Hematopoietic multipotent progenitor cell treated with erythropoietin and hydrocortisone succinate and interleukin-3 and kit ligand, for 6 days (in vitro differentiated cells): ENCODE results near the gene SDF4.

Source experiments
- DNase-seq: peaks from one replicate; pipeline ENCODE4 v3.0.0-alpha.2; 2015

Gene SDF4, protein sequence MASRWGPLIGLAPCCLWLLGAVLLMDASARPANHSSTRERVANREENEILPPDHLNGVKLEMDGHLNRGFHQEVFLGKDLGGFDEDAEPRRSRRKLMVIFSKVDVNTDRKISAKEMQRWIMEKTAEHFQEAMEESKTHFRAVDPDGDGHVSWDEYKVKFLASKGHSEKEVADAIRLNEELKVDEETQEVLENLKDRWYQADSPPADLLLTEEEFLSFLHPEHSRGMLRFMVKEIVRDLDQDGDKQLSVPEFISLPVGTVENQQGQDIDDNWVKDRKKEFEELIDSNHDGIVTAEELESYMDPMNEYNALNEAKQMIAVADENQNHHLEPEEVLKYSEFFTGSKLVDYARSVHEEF

DNA sequence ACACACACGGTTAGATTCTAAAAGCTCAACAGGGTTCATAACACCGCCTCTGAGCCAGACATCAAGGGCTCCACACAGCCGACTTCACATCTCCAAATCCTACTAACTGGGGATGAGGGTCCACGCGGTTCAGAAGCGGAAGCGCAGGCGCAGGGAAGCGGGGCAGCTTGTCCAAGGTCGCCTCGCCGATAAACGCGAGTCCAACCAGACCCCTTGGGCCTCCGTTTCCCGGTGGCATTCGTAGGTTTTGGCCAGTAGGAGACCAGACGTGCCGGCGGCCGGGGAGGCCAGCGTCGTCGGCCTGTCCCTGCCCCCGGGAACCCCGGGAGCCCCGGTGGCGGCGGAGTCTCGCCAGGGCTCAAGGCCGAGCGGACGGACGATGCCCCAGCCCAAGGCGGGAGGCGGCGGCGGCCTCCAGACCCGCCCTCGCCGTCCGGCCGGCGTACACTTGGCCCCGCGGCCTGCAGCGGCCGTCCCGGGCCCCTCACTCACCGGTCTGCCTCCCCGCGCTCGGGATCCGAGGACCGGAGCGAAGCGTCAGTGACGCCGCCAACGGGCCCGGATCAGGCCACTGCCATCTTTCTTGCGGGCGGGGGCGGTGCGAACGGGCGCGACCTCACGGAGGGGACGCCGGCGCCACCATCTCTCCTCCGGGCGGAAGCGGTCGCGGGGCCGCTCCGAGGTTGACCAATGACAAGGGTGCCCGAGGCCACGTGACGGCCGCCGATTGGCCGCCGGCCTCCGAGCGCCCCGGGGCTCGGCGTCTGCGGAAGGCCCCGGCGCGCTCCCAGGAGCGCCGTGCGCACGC lies at the start of gene SDF4:
TSS of gene SDF4 (minus strand) at position 602 of the 808 bp plus-strand sequence. CDS start 3,229 bp downstream, outside the sequence.
- peak; percentile 97 for DNase-seq

DNA sequence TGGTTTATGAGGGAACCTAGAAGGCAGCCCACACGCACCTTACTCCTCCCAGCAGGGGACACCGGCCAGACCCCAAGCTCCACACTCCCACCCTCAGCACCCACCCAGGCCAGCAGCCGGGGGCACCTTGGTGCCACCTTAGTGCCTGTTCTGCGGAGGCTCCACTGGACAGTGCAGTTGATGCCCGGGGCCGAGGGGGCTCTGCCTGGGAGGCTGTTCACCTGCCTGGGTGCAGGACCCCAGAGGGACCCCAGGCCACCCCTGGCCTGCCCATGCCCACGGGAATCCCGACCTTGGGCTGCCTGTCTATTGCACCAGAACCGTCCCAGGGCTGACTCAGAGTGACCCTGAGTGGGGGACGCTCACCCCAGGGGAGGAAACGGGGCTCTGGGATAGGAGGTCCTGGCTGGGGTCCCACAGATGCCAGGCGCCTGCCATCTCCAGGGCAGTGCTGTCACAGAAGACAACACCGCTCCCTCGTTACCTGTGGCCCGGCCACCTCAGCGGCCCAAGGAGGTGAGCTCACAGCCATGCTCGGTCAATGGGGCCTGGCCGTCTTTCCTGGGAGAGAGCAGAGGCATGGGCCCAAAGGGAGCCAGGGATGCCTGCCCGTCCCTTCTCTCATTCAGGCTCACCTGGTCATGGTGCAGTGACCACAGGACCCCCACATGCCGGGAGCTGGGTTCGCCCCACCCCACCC lies 49.1 kb upstream of the SDF4 start:
- DNase-seq, result no peak

DNA sequence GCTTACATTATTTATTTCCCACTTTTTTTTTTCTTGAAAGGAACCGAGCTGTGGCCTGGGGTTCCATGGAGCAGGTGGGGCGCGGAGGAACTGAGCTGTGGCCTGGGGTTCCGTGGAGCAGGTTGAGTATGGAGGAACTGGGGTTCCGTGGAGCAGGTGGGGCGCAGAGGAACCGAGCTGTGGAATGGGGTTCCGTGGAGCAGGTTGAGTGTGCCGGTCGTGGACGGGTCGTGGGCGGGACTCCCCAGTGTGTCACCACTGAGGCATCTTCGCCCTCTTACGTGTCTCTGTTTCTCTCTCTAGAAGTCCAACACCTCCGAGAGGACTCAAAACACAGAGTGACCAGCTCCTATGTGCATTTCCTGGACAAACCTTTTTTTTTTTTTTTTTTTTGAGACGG lies 47.2 kb upstream of the SDF4 start:
- DNase-seq, result no peak

DNA sequence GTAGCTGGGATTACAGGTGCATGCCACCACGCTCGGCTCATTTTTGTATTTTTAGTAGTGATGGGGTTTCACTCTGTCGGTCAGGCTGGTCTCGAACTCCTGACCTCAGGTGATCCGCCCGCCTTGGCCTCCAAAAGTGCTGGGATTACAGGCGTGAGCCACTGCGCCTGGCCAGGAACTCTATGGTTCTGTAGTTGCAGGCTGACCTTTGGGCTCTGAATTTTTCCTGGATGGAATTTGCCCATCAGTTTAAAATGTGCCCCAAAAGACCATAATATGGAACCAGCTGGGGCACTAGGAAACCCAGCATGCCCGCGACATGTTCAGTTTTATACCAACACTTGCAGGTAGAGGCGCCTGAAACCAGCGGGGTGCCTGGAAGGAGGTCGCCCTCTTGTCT lies 46.8 kb upstream of the SDF4 start:
- DNase-seq, result no peak

GRCh38 chr1:1275836-1276235 lies 44.0 kb upstream of the SDF4 start:
- DNase-seq, result no peak

GRCh38 chr1:1274931-1275431 lies 43.2 kb upstream of the SDF4 start:
- DNase-seq, result no peak

- no peak for DNase-seq
Measured at GRCh38 chr1:1274299-1274930, 42.6 kb upstream of the SDF4 start.

DNA sequence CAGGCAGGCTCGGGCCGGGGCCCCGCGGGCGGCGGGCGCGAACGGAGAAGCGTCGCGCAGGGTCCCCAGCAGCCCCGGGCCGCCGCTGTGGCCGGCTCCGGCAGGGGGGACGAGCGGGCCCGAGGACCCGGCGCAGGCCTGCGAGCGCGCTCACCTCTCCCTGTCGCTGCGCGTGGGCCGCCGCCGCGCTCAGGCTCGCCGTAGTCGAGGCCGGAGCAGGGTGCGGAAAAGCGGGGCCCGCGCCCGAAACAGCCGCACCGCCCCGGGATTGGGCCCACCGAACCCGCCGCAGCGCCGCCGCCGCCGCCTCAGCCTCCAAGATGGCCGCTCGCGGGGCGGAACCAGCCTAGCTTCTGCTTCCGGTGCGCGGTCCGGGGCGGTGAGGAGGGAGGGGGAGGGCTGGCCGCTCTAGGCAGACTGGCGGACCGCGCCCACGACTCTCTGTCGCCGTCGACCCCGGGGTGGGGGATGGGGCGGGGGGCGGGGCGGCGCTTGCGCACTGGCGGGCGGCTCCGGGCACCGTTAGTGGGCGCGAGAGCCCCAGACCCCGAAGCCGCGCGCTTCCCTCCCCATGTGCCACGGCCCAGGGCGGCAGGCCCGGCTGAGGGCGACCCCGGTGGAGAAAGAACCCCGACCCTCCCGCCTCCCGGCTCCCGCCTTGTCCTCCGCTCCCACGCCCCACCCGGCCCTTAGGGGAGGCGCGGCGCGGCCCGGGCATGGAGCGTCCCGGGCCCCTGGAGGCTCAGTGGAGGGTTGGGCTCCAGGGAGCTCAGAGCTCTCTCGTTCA lies 41.9 kb upstream of the SDF4 start, which contains the start of gene UBE2J2:
TSS of gene UBE2J2 (minus strand) at position 343 of the 787 bp plus-strand sequence. CDS start 5,862 bp downstream, outside the sequence.
- peak; percentile 96 for DNase-seq

DNA sequence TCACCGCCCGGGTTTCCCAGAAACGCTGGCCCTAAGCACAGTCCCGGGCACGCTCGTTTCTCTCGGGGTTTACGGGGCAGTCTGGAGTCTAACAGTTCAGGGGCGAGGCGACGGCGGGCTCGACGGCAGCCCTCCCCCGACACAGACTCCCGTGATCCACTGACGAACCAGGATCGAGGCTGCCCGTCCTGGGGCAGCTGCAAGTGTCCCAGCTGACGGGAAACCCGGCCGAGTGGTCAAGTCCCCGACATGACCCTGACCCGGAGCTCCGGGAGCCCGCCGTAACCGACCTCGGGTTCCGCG lies 41.4 kb upstream of the SDF4 start:
- no peak for DNase-seq

GRCh38 chr1:1272341-1273208 lies 40.8 kb upstream of the SDF4 start:
- no peak for DNase-seq

DNA sequence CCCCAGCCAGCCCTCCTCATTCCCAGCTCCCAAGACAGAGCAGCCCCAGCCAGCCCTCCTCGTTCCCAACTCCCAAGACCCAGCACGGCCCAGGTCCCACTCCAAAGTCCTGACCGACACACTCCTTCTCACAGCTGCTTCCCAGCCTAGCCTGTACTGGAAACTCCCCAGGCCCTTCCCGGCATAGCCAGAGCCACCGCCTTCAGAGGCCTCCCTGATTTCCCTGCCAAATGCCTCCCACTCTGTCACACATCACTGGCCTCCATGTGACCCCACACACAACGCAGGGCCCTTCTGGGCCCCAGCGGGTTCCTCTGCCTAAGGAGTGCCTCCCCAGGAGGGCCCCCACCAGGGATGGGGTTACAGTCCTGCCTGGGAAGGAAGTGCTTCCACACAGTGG lies 39.0 kb upstream of the SDF4 start:
- no peak for DNase-seq

DNA sequence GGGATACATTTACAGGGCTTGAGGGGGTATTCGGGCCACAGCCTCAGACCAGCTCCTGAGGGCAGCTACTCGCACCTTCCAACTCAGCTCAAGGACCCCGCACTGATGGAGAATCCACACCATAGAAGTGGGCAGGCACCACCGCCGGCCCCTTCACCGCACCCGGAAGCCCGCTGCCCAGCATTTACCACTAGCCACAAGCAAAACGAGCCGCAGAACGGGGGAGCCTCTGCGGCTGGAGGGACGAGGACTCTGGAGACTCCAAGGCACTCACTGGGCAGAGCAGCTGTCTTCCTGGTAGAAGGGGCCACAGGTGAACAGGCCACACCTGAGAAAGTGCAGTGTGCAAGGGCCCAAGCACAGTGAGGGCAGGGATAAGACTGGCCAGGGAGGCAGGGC lies 36.5 kb upstream of the SDF4 start:
- DNase-seq, result no peak

DNA sequence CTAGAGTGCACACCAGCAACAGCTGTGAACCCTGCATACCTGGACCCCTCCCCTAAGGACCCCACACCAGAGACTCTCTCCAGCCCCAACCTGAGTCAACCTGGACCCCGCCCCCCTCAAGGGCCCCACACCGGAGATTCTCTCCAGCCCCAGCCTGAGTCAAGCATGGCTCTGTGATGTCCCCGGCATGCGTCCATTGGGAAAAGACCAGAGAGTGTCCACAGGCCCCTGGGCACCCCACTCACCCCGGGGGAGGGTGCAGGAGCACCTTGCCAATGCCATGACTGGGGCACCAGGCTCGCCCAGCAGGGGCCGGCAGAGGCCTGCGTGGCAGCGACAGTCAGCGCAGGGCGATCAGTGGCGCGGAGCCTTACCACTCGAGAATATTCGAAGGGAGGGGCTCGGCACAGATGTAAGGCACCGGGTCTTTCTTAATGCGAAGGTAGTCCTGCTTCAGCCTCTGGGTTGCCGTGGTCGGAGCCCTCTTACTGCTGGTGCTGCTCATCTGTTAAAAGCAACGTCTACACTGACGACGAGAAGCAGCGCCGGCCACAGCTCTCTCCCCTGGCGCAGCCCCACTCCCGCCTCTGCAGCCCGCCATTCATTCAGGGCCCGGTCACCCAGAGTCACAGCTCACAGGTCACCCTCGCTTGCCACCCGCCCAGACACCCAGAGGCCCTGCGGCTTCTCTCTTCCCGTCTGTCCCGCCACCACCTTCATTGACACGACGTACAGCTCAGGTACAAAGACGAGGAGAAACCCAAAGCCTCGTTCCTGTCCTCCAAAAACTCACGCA lies 35.9 kb upstream of the SDF4 start:
- DNase-seq, result no peak

DNA sequence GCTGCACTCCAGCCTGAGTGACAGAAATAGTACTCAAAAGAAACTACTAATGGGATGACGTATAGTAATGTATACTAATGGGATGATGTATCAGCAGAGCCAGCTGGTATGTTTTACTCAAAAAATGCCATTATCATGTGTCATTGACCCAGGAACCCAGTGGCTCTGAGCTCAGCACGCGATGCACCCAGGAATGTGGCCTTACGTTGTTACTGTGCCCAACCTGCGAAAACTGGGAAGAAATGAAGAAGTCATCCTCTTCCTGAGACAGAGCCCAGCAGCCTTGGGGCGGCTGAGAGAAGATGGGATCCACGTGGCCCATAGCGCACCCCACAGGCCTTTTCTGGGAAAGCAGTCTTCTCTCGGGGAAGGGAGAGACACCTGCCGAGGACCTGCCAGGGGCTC lies 33.1 kb upstream of the SDF4 start:
- DNase-seq, result peak; percentile 57

GRCh38 chr1:1264026-1264425 lies 32.2 kb upstream of the SDF4 start:
- no peak for DNase-seq

DNA sequence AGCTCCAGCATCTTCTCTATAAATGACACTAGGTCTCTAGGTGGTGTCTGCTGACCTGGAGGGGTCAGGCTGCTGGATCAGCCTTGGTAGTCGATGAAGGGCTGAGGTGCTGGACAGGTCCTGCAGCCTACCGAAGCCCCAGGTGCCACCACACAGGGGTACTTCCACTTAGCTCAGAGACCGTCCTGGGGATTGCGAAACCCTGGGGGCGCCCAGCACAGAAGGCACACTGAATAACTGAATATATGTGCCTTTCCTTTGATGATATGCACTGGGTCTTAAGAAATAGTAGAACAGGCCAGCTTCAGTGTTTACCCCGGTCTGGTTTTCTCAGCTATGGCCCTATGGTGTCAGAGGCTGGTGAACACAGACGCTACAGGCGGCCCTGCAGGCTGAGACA lies 31.0 kb upstream of the SDF4 start:
- DNase-seq, result no peak

DNA sequence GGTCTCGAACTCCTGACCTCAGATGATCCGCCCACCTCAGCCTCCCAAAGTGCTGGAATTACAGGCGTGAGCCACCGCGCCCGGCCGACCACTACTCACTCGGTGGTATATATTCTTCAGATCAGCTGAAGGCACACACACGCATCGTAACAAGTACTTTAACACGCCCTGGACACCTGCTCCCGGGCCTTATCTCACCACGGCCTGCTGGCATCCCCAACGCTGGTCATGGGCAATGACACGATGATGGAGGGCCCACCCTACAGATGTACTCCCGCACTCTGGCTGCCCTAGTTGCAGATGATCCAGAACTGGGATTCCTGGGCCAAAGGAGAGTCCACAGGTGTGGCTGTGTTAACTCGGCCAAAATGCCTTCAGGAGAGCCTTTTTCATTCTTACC lies 30.3 kb upstream of the SDF4 start:
- DNase-seq, result peak; percentile 88

- peak; percentile 91 for DNase-seq
Measured at GRCh38 chr1:1260843-1261560, 29.2 kb upstream of the SDF4 start.

- peak; percentile 49 for DNase-seq
Measured at GRCh38 chr1:1259951-1260600, 28.3 kb upstream of the SDF4 start.
